Hindlimb muscle (tissue), 1 donor: ENCODE data around the gene FOXP3. TPM values are rescaled to one million over a fixed set of nuclear protein-coding genes. Genes with fewer than 3 reads are reported as not detected.

ENCODE experiments used
- DNase-seq: peaks from one replicate; pipeline ENCODE4 v3.0.0-alpha.2; 2013
- polyA plus RNA-seq: library from polyadenylated mRNA; unstranded; fragments of 120-200 nt; gene quantifications from one replicate; pipeline ENCODE4 v1.2.1, GENCODE V29; 2013; ENCODE audit not compliant: insufficient read length

FOXP3 gene
- polyA plus RNA-seq, 1 donor: 0.66 TPM

- DNase-seq: no peak
These were observed 50.1 kb downstream of the FOXP3 start for GRCh38 chrX:49214416-49214815.

DNA sequence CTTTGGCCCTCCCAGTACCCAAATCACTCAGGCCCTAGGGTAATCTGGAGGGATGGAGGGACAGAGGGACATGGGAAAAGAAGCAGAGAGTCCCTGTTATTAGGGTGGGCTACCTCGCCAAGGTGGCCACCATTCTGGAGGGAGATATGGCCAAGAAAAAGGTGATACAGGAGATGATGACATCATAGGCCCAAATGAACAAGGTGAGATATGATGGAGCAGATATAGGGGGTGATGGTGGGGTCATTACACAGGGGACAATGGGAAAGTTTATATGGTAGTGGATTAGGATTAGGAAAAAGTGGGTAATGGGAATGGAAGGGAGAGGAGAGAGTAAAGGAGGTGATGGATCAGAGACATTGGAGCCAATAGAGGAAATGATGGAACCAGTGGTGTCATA is 51.6 kb downstream of the FOXP3 start:
- DNase-seq: no peak

DNA sequence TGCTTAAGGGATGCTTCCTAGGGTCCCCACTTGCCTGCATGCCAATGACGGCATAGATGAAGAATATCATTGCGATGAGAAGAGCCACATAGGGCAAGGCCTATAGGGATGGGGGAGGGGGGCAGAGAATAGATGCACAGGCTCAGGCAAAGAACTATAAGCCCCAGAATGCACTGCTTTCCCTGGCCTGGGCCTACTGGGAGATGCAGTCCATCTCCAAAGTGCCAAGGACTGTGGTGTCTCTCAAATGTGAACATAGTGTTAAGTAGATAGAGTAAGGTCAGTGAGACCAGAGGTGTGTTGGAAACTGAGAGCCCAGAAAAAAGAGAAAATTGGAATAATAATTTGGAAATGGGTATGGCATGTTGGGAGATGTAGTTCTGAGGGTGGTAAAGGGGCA is 52.3 kb downstream of the FOXP3 start:
- no peak for DNase-seq

DNA sequence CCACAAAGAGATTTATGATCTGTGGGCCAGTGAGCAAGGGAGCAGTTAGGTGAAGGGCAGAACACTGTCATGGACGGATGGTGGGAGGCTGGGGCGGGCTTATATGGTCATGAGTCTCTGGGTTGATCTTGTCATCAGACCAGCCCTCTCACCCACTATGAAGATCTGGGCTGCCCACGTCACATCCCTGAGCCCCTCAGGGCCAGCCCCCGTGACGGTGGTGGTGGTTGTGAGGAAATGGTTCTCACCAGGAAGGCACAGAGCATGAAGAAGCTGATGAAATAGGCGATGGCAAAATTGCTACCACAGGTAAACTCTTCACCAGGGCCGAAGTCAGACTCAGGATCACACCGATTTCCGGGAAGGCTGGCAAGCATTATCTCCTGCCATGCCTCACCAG is 53.4 kb downstream of the FOXP3 start:
- no peak for DNase-seq

DNA sequence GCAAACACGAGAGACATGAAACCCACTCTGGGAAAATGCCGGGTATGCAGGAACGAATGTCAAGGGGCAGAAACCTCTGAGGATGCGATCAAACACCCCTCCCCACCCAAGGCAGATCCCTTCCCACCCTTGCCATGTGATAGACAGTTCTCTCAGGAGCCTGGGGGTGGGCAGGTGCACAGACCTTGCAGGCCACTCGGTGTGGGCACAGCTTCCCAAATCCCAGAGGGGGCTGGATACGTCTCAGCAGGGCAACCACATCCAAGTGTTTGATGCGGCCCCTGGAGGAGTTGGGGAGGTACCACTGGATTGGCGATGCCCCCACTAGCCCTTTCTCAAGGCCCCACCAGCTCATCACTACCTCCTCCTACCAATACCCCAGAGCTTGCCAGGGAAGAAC is 54.1 kb downstream of the FOXP3 start:
- no peak for DNase-seq

GRCh38 chrX:49209434-49210251 is 54.9 kb downstream of the FOXP3 start:
- no peak for DNase-seq

GRCh38 chrX:49208399-49208798 is 56.1 kb downstream of the FOXP3 start:
- DNase-seq: no peak

- DNase-seq: no peak
These were observed 58.0 kb downstream of the FOXP3 start for GRCh38 chrX:49206543-49206942.

DNA sequence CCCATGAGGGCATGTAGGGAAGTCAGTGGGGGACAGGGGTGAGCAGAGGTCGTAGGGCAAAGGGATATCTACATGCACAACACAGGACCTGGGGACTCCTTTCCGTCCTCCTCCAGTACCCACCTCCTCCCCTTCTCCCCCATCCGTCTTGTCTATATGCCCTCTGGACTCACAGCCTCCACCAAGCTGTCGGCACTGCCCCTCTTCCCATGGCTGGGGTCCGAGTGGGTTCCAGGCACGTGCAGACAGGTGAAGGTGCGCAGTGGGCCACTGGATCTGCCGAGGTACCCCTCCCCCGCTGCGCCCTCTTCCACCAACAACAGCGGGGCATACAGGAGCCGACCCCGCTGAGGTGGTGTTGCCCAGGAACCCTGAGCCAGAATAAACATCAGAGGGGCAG is 59.1 kb downstream of the FOXP3 start:
- DNase-seq: no peak

- no peak for DNase-seq
These were observed 59.8 kb downstream of the FOXP3 start for GRCh38 chrX:49204709-49205108.

DNA sequence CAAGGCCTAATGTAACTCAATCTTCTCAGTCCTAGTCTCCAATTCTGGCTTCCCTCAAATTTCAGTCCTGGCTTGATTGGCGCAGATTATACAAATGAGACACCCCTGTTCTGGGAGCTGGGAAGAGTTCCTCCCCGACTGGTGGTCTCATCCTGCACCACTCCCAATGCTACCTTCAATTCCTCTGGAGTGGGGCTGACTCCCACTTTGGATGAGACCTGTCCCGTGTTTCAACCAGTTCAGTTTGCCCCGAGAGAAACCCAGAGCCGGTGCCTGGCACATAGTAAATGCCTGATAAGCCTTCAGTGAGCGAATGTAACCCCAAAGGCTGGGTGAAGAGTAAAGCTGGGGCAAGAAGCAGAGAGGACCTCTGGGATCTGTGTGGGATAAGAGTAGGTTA is 60.5 kb downstream of the FOXP3 start:
- no peak for DNase-seq

DNA sequence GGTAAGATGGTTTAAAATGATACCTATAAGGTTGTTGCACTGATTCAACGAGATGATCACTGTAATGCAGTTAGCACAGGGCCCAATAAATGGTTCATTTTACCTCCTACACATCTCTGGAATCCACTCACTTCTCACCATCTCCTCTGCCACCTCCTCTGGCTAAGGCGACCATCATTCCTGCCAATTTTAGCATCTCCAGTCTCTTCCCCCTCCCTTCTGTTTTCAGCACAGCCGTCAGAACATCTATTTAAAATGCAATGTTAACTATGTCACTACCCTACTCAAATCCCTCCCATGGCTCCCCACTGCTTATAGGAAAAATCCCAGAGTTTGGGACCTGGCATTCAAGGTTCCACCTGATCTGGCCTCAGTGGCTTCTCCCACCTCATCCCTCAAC is 61.0 kb downstream of the FOXP3 start:
- no peak for DNase-seq

GRCh38 chrX:49202022-49202421 is 62.5 kb downstream of the FOXP3 start:
- DNase-seq: no peak

Other genes starting within 250 kb of the FOXP3 start
- gene TFE3, start 221.4 kb downstream of the FOXP3 start, polyA plus RNA-seq: 22.2 TPM
- 4.6 TPM for gene CCDC120, start 205.7 kb downstream of the FOXP3 start, polyA plus RNA-seq
- gene PRAF2, start 190.7 kb downstream of the FOXP3 start, polyA plus RNA-seq: 20.3 TPM
- 34.5 TPM for gene WDR45, start 184.8 kb downstream of the FOXP3 start, polyA plus RNA-seq
- gene GPKOW, start 141.0 kb downstream of the FOXP3 start, polyA plus RNA-seq: 18.4 TPM
- 2.7 TPM for gene MAGIX, start 102.0 kb downstream of the FOXP3 start, polyA plus RNA-seq
- gene PLP2, start 92.8 kb downstream of the FOXP3 start, polyA plus RNA-seq: 148 TPM
- 4.3 TPM for gene PRICKLE3, start 78.3 kb downstream of the FOXP3 start, polyA plus RNA-seq
- 1.0 TPM for gene SYP, start 64.5 kb downstream of the FOXP3 start, polyA plus RNA-seq
- not detected for gene CACNA1F, start 31.4 kb downstream of the FOXP3 start, polyA plus RNA-seq
- 13.9 TPM for gene CCDC22, start 29.2 kb downstream of the FOXP3 start, polyA plus RNA-seq
- 10.2 TPM for gene PPP1R3F, start 5.1 kb upstream of the FOXP3 start, polyA plus RNA-seq
- not detected for gene GAGE10, start 38.9 kb upstream of the FOXP3 start, polyA plus RNA-seq
- not detected for gene GAGE12J, start 57.3 kb upstream of the FOXP3 start, polyA plus RNA-seq
- not detected for gene GAGE13, start 66.9 kb upstream of the FOXP3 start, polyA plus RNA-seq